ENCODE results near the gene FAM241B. TPM values are rescaled to one million over a fixed set of nuclear protein-coding genes. Genes with fewer than 3 reads are reported as not detected.

Gene FAM241B
- total RNA-seq, 2 experiments from 2014 or later: 10.8 to 12.5 TPM

DNA sequence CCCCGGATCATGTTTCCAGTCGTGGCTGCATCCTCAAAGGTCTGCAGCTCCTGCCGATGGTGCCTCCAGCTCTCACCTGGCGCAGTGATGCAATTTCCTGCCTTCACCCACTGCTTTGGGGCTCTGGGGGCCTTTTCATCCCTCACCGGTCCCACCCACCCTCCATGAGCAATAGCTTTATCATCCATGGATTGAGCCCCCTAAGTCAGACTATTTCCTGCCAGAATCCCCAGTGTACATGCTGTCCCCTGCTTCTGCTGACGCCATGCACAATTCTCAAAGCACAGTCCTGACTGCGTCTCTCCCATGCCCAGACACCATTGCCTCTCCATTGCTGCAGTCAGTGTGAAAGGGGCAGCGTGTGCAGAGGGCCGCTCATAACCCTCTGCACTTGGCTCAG is 49.7 kb downstream of the FAM241B start:
- POLR2A ChIA-PET: interaction anchor here (1.3 kb wide), 1 partner anchor 29 kb away, joined by 3 read pairs; no protein-coding TSS in a partner anchor
- CTCF ChIA-PET: interaction anchor here (1.2 to 1.4 kb wide), 2 partner anchors 16 to 279 kb away, joined by 4 read pairs; no protein-coding TSS in a partner anchor
- TF ChIP-seq, protein P1, sequence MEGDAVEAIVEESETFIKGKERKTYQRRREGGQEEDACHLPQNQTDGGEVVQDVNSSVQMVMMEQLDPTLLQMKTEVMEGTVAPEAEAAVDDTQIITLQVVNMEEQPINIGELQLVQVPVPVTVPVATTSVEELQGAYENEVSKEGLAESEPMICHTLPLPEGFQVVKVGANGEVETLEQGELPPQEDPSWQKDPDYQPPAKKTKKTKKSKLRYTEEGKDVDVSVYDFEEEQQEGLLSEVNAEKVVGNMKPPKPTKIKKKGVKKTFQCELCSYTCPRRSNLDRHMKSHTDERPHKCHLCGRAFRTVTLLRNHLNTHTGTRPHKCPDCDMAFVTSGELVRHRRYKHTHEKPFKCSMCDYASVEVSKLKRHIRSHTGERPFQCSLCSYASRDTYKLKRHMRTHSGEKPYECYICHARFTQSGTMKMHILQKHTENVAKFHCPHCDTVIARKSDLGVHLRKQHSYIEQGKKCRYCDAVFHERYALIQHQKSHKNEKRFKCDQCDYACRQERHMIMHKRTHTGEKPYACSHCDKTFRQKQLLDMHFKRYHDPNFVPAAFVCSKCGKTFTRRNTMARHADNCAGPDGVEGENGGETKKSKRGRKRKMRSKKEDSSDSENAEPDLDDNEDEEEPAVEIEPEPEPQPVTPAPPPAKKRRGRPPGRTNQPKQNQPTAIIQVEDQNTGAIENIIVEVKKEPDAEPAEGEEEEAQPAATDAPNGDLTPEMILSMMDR (IDR thresholded peaks at IDR 0.05): no peak
- H3K36me3 Mint-ChIP-seq (ENCODE audit: low read depth): no peaks in the 10 kb centered on the region
- H3K27ac Mint-ChIP-seq: no peak overlapping the region
- intact Hi-C loops (cut with micrococcal nuclease): no loop called here
- no peaks in the 10 kb centered on the region for H3K4me1 Mint-ChIP-seq (ENCODE audit: low read depth)
- ATAC-seq: no peak
- H3K27me3 Mint-ChIP-seq: peaks cover 22% of the 10 kb centered on the region
- no peaks in the 10 kb centered on the region for H3K9me3 Mint-ChIP-seq
- no peak for DNase-seq
- H3K4me3 Mint-ChIP-seq: no peak overlapping the region

DNA sequence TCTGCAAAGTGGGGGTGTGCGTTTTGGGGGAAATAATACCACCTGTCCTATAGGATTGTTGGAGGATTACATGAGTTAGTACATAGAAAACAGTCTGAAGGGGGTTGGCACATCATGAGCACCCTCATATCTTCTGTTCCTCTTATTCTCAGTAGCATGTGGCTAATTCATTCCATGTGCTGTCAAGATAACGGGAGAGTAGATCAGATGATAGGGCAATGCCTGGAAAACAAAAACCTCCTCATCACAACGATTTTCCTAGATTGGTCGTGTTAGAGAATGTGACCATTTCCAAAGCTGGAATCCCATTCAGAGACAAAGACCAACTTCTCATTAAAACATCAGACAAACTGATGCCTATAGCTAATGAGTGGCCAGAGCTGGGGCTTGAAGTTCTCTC is 50.6 kb downstream of the FAM241B start:
- peaks cover 22% of the 10 kb centered on the region for H3K27me3 Mint-ChIP-seq
- CTCF ChIA-PET: no interaction called here
- H3K4me3 Mint-ChIP-seq: no peak overlapping the region
- H3K4me1 Mint-ChIP-seq (ENCODE audit: low read depth): no peaks in the 10 kb centered on the region
- no peaks in the 10 kb centered on the region for H3K36me3 Mint-ChIP-seq (ENCODE audit: low read depth)
- intact Hi-C loops (cut with micrococcal nuclease): no loop called here
- no peak for ATAC-seq
- no peak overlapping the region for H3K27ac Mint-ChIP-seq
- H3K9me3 Mint-ChIP-seq: no peaks in the 10 kb centered on the region
- DNase-seq: no peak
- TF ChIP-seq, protein P1 (IDR thresholded peaks at IDR 0.05): no peak
- POLR2A ChIA-PET: interaction anchor here (1.3 kb wide), 1 partner anchor 30 kb away, joined by 3 read pairs; no protein-coding TSS in a partner anchor

DNA sequence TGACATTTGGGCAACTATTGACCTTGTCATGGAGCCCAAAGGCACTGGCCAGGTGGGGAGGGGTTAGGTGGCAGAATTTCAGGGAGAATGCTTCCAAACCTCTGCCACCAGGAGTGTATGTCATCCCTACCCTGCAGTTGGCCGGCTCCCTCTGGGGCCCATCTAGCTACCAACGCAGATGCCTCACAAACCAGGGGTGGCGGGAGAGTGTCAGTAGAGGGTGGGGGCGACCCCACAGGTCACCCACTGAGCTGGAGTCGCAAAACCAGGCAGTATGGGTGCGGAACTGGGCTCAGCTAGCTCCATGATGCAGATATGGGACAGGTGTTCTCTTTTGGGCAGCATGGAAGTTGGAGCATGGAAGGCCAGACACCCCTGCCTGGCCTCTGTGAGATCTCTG is 51.4 kb downstream of the FAM241B start:
- TF ChIP-seq, protein P1 (IDR thresholded peaks at IDR 0.05): no peak
- peaks cover 24% of the 10 kb centered on the region for H3K27me3 Mint-ChIP-seq
- no peak for DNase-seq
- no peak overlapping the region for H3K27ac Mint-ChIP-seq
- no peak overlapping the region for H3K4me3 Mint-ChIP-seq
- intact Hi-C loops (cut with micrococcal nuclease): no loop called here
- H3K36me3 Mint-ChIP-seq (ENCODE audit: low read depth): no peaks in the 10 kb centered on the region
- ChIA-PET POLR2A (interaction anchor here (0.5 kb wide), 1 partner anchor 250 kb away, joined by 5 read pairs; no protein-coding TSS in a partner anchor), CTCF (interaction anchor here (1.2 kb wide), 1 partner anchor 35 kb away, joined by 4 read pairs; no protein-coding TSS in a partner anchor)
- H3K4me1 Mint-ChIP-seq (ENCODE audit: low read depth): no peaks in the 10 kb centered on the region
- H3K9me3 Mint-ChIP-seq: no peaks in the 10 kb centered on the region
- no peak for ATAC-seq

- ChIA-PET CTCF (interaction anchor here (1.4 kb wide), 1 partner anchor 13 kb away, joined by 3 read pairs; no protein-coding TSS in a partner anchor), POLR2A (no interaction called here)
- intact Hi-C loops (cut with micrococcal nuclease): no loop called here
- H3K4me1 Mint-ChIP-seq (ENCODE audit: low read depth): no peaks in the 10 kb centered on the region
- DNase-seq: no peak
- H3K9me3 Mint-ChIP-seq: no peaks in the 10 kb centered on the region
- ATAC-seq: no peak
- peaks cover 19% of the 10 kb centered on the region for H3K27me3 Mint-ChIP-seq
- no peaks in the 10 kb centered on the region for H3K36me3 Mint-ChIP-seq (ENCODE audit: low read depth)
- no peak overlapping the region for H3K27ac Mint-ChIP-seq
- H3K4me3 Mint-ChIP-seq: no peak overlapping the region
- TF ChIP-seq, protein P1 (IDR thresholded peaks at IDR 0.05): no peak
These were observed 53.0 kb downstream of the FAM241B start for GRCh38 chr10:69682955-69683474.

Other genes with a start within 250 kb of the FAM241B start
- gene TACR2, start 213.3 kb upstream of the FAM241B start, total RNA-seq: not detected
- 1 to 10 TPM in 1 of 2 experiments, under 1 TPM in 1; 0.58 to 1.2 TPM for gene TSPAN15, start 178.8 kb upstream of the FAM241B start, total RNA-seq
- 1 to 10 TPM; 1.3 to 2.3 TPM for gene NEUROG3, start 56.8 kb upstream of the FAM241B start, total RNA-seq
- not detected for gene COL13A1, start 171.7 kb downstream of the FAM241B start, total RNA-seq

Data from activated CD8-positive, alpha-beta T cell treated with anti-CD3 and anti-CD28 coated beads for 36 hours (primary cell).